Sigmoid colon (tissue), 7 donors: Measurements from ENCODE around the gene PDK2. TPM values are rescaled to one million over a fixed set of nuclear protein-coding genes. Genes with fewer than 3 reads are reported as not detected.
A peak's percentile ranks its signal among the peaks of the same experiment; 100 is the strongest.

ENCODE experiments used
- DNase-seq: peaks from one replicate; pipeline ENCODE4 v3.0.0-alpha.2; 2019
- H3K27ac ChIP-seq, 4 donors: fragments of 200-600 bp; sonication (generic); one replicate each; pipeline ENCODE4 v1.5.1; 2016 to 2019; ENCODE audit warnings: mild to moderate bottlenecking in 1 of 4
- H3K27me3 ChIP-seq, 3 donors: fragments of 200-600 bp; sonication (generic); one replicate each; pipeline ENCODE4 v1.5.1; 2019; ENCODE audit warnings: mild to moderate bottlenecking in 1 of 3
- H3K36me3 ChIP-seq, 4 donors: fragments of 200-600 bp; sonication (generic); one replicate each; pipeline ENCODE4 v1.5.1; 2016 to 2019
- H3K4me1 ChIP-seq, 4 donors: fragments of 200-600 bp; sonication (generic); one replicate each; pipeline ENCODE4 v1.5.1; 2017 to 2019
- H3K4me3 ChIP-seq, 4 donors: fragments of 200-600 bp; sonication (generic); one replicate each; pipeline ENCODE4 v1.5.1; 2017 to 2019; ENCODE audit warnings: mild to moderate bottlenecking in 2 of 4, moderate library complexity in 1 of 4
- H3K9me3 ChIP-seq, 4 donors: fragments of 200-600 bp in 3 of 4; sonication (generic) in 3 of 4; one replicate each; pipeline versions ENCODE4 v1.5.1 to v1.6.1; 2013 to 2019
- EP300 ChIP-seq, 4 donors: sonication (generic); formaldehyde crosslinking; IDR thresholded peaks; one replicate each; pipeline ENCODE4 v1.6.1; 2017; ENCODE audit warnings: antibody characterized with exemption in 4 of 4
- POLR2A ChIP-seq, 2 donors: fragments of 450-650 bp; IDR thresholded peaks; one replicate each; pipeline ENCODE4 v1.6.1; 2016; ENCODE audit warnings: antibody characterized with exemption in 2 of 2, mild to moderate bottlenecking in 2 of 2, moderate library complexity in 2 of 2
- POLR2AphosphoS5 ChIP-seq, 4 donors: sonication (generic); formaldehyde crosslinking; IDR thresholded peaks; one replicate each; pipeline ENCODE4 v1.6.1; 2017; ENCODE audit warnings: antibody characterized with exemption in 4 of 4
- WGBS, 2 donors: extraction: QIAGEN DNeasy Blood & Tissue Kit; methylation state at CpG; one replicate each; pipeline ENCODE4 v1.1.7; 2013; 5-methylcytosine and 5-hydroxymethylcytosine counted together
- intact Hi-C: fragments of 100-400 bp; cut with DNase I; formaldehyde crosslinking; loops from one replicate; pipeline ENCODE4 v1.15.1; 2023
- polyA plus RNA-seq, 3 donors: library from polyadenylated mRNA; stranded (reverse); fragments of 200-250 nt; gene quantifications; one replicate each; pipeline ENCODE4 v1.2.3, GENCODE V29; 2013
- total RNA-seq, 4 donors: library from RNA; depleted of rRNA; stranded (reverse); fragments of >200 nt; gene quantifications; one replicate each; pipeline ENCODE4 v1.1.0, GENCODE V29; 2016
- TF ChIP-seq, protein P1 (sequence below), 4 experiments: fragments of 450-650 bp in 3 of 4; fragments of 200-600 bp in 1 of 4; IDR thresholded peaks; one replicate each; pipeline ENCODE4 v1.5.1; 2016 to 2019; ENCODE audit warnings: antibody characterized with exemption in 4 of 4, mild to moderate bottlenecking in 3 of 4, moderate library complexity in 2 of 4
- donor health status: healthy with polysubstance abuse.
- donor health status: Bipolar disorder and iron deficiency.
- donor health status: healthy.

The PDK2 gene
- total and polyA plus RNA-seq, 7 donors: 23.1 to 82.8 (median 43.9) TPM

DNA sequence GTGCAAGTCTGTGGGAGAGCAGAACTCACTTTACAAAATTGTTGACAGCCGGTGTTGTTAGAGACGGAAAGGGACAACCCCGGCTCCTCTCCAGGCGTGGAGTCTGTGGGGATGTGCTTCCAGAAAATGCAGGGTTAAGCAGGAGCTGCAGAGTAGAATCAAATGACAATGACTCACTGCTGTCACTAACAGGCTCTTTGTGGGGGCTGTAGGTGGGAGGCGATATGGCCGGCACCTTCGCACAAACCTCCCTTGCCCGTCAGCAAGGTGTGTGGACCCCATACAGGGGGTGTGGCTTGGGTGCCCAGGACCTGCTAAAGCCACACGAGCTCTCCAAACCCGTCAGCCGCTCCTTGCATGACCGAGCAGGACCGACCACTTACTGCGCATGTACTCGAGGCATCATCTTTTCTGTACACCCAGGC, 5.8 kb downstream of the PDK2 start:
- no peak for DNase-seq
- Histone ChIP-seq H3K4me1 (peaks cover 0 to 64% (median 54%) of the 10 kb centered on the region in 4 donors), H3K27ac (peak overlapping the region; percentile 69 to 88 (median 78)), H3K27me3 (no peaks in the 10 kb centered on the region), H3K4me3 (peak overlapping the region in 2 of 4 donors; percentile 3 to 16), H3K36me3 (peaks cover 19 to 40% (median 34%) of the 10 kb centered on the region in 4 donors), H3K9me3 (no peaks in the 10 kb centered on the region)
- 19 to 68% methylated on average over 15 of the region's 15 CpGs for WGBS, 2 donors
- TF ChIP-seq POLR2A (IDR thresholded peaks at IDR 0.05) (no peak), POLR2AphosphoS5 (IDR thresholded peaks at IDR 0.05) (no peak), EP300 (IDR thresholded peaks at IDR 0.05) (no peak)
- TF ChIP-seq, protein P1, sequence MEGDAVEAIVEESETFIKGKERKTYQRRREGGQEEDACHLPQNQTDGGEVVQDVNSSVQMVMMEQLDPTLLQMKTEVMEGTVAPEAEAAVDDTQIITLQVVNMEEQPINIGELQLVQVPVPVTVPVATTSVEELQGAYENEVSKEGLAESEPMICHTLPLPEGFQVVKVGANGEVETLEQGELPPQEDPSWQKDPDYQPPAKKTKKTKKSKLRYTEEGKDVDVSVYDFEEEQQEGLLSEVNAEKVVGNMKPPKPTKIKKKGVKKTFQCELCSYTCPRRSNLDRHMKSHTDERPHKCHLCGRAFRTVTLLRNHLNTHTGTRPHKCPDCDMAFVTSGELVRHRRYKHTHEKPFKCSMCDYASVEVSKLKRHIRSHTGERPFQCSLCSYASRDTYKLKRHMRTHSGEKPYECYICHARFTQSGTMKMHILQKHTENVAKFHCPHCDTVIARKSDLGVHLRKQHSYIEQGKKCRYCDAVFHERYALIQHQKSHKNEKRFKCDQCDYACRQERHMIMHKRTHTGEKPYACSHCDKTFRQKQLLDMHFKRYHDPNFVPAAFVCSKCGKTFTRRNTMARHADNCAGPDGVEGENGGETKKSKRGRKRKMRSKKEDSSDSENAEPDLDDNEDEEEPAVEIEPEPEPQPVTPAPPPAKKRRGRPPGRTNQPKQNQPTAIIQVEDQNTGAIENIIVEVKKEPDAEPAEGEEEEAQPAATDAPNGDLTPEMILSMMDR (IDR thresholded peaks at IDR 0.05): no peak
- intact Hi-C loops: no loop called here

DNA sequence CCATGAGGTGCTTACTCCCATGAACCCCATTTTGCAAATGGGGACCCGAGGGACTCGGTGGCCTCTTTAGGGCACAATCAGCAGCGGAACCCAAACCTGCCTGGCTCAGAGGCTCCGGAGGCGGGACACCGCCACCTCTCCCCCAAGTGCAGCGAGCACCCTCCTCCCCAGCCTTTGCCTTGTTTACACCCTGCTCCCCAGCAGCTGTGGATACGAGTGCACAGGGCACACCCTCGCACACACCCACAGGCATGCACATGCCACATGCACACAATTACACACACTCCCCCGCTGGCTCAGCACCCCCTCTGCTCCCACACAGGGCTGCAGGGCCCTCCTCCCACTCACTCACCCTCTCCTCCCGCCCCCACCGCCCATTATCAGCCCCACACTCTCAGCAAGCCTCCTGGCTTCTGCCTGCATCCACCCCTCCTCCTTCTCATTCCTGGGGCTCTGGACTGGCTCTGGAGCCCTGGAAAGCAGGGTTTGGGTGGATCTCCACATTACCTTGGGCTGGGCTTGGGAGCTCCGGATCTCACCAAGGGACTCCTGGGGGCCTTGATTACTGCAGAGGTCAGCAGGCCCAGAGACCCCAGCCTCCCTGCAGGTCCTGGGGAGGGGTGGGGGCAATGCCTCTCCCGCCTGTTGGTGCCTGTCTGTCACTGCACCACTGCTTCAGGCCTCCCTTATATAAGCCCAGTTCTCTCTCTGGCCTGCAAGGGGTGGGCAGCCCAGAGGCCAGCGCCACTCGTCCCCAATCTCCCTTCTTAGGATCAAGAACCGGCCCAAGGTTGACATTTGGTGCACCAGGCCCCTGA, 6.4 kb downstream of the PDK2 start:
- H3K36me3 ChIP-seq: peaks cover 23 to 46% (median 39%) of the 10 kb centered on the region in 4 donors
- H3K27ac ChIP-seq: peak overlapping the region; percentile 69 to 88 (median 78)

DNA sequence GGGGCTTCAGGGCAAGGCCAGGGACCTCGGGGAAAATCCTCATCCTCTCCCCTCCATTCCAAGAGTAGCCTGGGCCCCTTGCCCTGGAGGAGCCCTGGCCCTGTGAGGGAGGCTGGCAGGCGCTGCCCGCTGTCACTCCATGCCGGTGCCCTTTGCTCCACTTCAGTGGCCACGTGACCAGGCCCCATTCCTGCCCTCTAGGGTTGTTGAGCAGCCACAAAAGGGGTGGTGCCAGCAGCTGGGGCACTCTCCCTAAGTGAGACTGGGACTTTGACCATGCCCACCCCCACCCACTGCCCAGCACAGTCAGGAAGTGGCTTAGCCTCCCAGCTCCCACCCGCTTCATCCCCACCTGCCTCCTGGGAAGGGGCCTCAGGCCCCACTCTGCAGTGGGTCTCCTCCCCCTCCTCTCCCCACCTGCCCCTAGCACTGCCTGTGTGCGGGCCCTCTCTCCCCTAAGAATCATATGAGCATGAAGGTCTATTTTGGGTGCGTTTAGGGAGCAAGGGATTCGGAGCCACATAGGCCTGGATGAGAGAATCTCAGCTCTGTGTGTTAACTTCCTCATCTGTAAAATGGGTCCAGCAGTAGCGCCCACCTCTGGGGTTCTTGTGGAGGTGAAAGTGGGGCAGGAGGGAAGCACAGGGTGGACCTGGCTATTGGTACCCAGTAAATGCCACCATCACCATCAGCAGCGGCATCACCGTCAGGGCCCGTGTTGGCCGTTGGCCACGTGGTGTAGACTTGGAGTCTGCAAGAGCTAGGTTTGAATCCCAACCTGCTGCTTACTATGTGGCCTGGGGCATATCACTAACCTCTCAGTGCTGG, 7.2 kb downstream of the PDK2 start:
- Histone ChIP-seq H3K27me3 (no peaks in the 10 kb centered on the region), H3K36me3 (peaks cover 31 to 50% (median 44%) of the 10 kb centered on the region in 4 donors), H3K27ac (peak overlapping the region; percentile 69 to 88 (median 78)), H3K4me3 (peak overlapping the region in 1 of 4 donors; percentile 3), H3K4me1 (peaks cover 0 to 50% (median 41%) of the 10 kb centered on the region in 4 donors), H3K9me3 (no peaks in the 10 kb centered on the region)
- WGBS, 2 donors: 22 to 76% methylated on average over 15 of the region's 15 CpGs
- intact Hi-C loops: no loop called here
- peak; percentile 90 for DNase-seq
- TF ChIP-seq POLR2AphosphoS5 (IDR thresholded peaks at IDR 0.05): peak in 2 of 4 donors; percentile 7 to 17
- no peak for TF ChIP-seq EP300 (IDR thresholded peaks at IDR 0.05)
- no peak for TF ChIP-seq POLR2A (IDR thresholded peaks at IDR 0.05)

More for the DNA sequence above, 6.4 kb downstream of the PDK2 start:
- Histone ChIP-seq H3K9me3 (no peaks in the 10 kb centered on the region), H3K4me3 (peak overlapping the region in 2 of 4 donors; percentile 3 to 16), H3K27me3 (no peaks in the 10 kb centered on the region), H3K4me1 (peaks cover 0 to 58% (median 48%) of the 10 kb centered on the region in 4 donors)
- DNase-seq: peak; percentile 81
- TF ChIP-seq POLR2AphosphoS5 (IDR thresholded peaks at IDR 0.05): peak in 1 of 4 donors; percentile 20
- TF ChIP-seq, protein P1 (IDR thresholded peaks at IDR 0.05): peak in 2 of 4 experiments; percentile 26 to 39
- TF ChIP-seq POLR2A (IDR thresholded peaks at IDR 0.05): no peak
- no peak for TF ChIP-seq EP300 (IDR thresholded peaks at IDR 0.05)
- WGBS, 2 donors: 14 to 62% methylated on average over 17 of the region's 17 CpGs
- intact Hi-C loops: no loop called here

DNA sequence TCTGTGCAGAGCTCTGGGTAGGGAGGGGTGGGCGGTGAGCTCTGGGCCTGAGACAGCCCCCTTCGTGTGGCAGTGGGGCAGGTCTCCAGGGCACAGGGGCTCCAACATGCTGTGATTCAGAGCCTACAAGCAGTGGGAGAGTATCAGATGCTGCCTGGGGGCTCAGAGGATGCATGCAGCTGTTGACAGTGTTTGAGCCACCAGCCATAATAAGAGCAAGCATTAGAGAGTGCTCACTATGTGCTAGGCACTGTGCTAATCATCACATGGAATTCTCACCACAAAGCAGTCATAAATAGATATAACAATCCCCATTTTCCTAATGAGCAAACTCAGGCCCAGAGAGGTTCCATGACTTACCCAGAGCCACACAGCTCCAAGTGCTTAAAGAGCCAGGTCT, 8.1 kb downstream of the PDK2 start:
- Histone ChIP-seq H3K4me3 (no peak overlapping the region), H3K27me3 (no peaks in the 10 kb centered on the region), H3K4me1 (peaks cover 0 to 49% (median 41%) of the 10 kb centered on the region in 4 donors), H3K9me3 (no peaks in the 10 kb centered on the region), H3K27ac (peak overlapping the region in 3 of 4 donors; percentile 71 to 88 (median 85)), H3K36me3 (peaks cover 39 to 50% (median 44%) of the 10 kb centered on the region in 4 donors)
- TF ChIP-seq EP300 (IDR thresholded peaks at IDR 0.05) (no peak), POLR2AphosphoS5 (IDR thresholded peaks at IDR 0.05) (no peak), POLR2A (IDR thresholded peaks at IDR 0.05) (no peak)
- TF ChIP-seq, protein P1 (IDR thresholded peaks at IDR 0.05): no peak
- DNase-seq: no peak
- intact Hi-C loops: no loop called here
- WGBS, 2 donors: 75 to 79% methylated on average over 2 of the region's 2 CpGs
